Urothelium cell line (cell line): ENCODE results near the gene MOSPD2.

Source experiments
- DNase-seq: peaks from one replicate; pipeline ENCODE4 v3.0.0; 2011; ENCODE audit warnings: low spot score, mixed read lengths
- FAIRE-seq: peaks from 2 replicates; lab custom pipeline; 2011; peaks lifted over from hg19 to GRCh38; lab: Jason Lieb, UNC

The MOSPD2 gene

DNA sequence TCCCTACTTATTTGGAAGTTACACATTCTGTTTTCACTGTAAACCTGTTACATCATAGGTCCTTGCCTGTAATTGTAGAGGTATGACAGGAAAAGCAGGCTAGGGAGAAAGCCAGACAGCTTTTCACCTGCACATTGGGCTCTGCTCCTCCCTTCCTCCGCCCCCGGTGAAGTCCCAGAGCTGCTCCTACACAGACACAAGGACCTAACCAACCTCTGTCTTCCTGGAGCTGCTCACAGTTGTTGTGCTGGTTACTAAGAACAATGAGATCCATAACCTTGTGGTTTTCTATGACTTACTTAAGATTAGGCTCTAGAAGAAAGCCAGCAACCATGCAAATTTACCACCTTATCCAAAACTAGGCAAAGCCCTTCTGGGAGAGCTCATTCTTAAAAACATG lies 40.0 kb downstream of the MOSPD2 start:
- FAIRE-seq (no peak), DNase-seq (no peak)

DNA sequence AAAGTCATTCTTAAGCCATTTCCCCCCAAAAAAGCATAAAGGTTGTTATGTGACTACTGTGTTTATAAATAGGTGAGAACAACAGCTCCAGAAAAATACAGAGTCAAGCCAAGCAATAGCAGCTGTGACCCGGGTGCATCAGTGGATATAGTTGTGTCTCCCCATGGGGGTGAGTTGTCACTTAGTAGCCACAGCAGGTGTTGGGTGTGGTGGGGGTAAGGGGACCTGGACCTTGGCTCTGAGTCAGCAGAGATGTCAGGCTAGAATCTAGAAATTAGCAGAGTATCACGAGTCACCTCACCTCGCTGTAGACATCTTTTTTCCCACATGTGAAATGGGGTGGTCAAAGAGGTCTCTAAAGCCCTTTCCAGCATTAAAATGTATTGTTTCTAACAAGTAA lies 42.4 kb downstream of the MOSPD2 start:
- FAIRE-seq (no peak), DNase-seq (peak; percentile 2)

DNA sequence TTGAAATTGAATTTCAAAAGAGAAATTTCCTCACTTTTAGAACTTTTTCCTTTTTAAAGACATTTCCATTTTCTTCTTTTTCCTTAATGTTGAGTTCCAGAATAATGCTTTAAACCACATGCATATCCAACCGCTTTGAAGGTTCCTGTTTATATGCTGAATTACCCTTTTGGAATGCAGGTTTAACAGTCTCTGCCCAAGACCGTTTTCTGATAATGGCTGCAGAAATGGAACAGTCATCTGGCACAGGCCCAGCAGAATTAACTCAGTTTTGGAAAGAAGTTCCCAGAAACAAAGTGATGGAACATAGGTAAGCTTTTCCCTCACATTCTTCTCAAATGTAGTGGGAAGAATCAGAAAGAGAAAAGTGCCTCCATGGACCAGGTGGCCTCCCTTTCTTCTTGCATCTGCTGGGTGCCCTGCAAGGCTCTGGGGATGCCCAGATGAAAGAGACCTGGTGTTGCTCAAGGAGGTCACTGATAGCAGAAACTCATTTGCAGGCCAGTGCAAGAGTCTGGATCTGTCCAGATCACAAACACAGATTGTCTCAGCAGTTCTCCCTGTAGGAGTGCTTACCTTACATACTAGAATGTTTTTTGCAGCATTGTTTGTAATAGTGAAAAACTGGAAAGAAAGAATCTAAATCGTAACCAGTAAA lies 42.9 kb downstream of the MOSPD2 start:
- FAIRE-seq (no peak), DNase-seq (peak; percentile 2)

DNA sequence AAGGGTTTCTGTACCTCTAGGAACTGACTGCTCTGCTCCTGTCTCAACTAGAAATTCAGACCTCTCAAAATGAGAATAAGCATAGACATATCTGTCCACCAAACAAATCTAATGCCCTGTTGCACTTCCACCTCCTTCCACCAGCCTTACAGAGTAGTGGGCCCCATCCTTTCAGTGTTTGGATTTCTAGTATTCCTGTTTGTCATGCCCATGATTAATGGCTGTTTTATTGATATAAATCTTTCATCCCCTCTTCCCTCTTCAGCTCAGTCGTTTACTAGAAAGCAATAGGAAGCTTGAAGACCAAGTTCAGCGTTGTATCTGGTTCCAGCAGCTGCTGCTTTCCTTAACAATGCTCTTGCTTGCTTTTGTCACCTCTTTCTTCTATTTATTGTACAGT lies 46.2 kb downstream of the MOSPD2 start:
- FAIRE-seq, result no peak

DNA sequence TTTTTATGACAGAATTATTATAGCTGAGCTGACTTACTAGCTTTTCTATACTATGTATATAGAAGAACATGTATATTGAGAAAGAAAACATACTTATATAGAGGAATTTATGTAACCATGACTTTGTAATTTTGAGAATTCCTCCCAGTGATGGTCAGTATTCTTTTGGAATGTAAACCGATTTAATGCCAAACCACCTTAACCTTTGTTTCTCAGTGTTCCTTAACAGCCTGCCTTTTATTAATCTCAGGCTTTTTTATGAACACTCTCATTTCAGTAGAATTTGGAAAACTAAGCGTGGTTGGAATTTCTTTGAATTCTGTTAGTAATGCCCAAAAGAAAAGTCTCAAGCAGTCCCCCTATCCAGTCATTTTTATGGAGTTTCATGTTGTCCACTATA lies 47.0 kb downstream of the MOSPD2 start:
- FAIRE-seq, result no peak
- no peak for DNase-seq

More for the DNA sequence above, 46.2 kb downstream of the MOSPD2 start:
- DNase-seq, result no peak

DNA sequence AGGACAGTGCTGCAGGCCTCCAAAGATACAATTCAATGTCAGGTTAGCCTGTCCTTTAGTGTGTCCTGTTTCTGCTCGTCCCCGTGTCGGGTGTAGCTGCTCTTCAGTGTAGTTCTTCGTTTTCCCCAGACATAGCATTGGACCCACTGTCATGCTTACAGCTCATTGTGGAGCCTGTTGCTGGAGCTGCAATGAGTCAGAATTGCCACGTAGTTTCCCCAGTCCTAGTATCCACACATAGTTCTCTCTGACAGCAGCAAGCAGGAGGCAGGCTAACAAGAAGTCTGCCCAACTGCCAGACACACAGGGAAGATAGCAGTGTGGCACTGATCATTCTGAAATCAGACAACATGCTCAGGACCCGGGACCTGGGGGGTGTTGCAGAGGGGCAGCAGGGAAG lies 49.2 kb downstream of the MOSPD2 start:
- FAIRE-seq, result no peak
- DNase-seq, result no peak

DNA sequence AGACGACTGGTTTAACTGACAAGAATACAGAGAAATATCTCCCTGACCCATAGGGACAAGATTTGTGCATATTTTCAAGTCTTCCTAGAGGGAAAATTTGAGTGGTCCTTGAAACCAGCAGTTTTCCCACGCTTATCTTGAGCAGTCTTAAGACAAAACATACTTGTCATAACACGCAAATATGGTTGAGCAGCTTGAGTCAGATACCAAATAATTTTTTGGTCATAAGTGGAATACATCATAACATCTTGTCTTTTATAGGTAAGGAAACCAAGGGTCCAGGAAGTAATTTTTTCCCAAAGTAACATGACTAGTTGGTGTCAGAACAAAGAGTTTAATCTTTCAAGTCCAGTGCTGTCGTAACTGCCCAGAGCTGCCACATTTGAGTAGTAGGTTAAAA lies 50.5 kb downstream of the MOSPD2 start:
- FAIRE-seq, result no peak

DNA sequence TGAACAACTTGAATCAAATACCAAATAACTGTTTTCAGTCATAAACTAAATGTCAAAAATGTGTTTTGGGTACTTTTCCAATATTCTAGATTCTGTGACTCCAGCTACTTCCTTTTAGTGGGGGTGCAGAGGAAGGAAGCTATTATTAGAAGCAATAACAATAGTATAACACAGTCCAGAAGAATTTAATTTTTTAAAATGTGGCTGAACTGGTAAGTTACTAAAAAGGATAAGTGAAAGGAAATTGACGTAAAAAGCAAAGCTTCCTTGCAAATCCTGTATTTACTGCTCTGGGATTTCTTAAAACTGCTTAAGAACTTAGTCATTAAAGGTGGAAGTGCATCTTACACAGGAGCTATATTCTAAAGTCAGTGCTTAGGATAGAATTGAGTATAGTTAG lies 53.2 kb downstream of the MOSPD2 start:
- FAIRE-seq (no peak), DNase-seq (no peak)

More for the DNA sequence above, 50.5 kb downstream of the MOSPD2 start:
- no peak for DNase-seq

DNA sequence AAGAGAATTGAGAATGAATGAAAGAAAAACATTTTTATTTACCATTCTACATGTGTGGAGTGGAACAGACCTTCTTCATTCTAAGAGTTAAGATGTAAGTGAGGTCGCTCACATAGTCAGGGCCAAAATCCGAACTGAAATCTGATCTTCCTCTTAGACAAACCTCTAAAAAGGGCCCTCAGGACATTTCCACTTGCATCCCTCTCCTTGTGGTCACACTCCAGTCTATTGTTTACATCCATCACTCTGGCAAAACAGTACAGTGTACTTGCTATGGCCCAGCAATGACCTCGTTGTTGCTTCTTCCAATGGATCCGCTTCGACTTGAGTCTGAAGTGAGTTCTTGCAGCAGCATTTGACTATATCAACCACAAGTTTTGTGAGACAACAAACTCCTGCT lies 54.2 kb downstream of the MOSPD2 start:
- FAIRE-seq (no peak), DNase-seq (no peak)

DNA sequence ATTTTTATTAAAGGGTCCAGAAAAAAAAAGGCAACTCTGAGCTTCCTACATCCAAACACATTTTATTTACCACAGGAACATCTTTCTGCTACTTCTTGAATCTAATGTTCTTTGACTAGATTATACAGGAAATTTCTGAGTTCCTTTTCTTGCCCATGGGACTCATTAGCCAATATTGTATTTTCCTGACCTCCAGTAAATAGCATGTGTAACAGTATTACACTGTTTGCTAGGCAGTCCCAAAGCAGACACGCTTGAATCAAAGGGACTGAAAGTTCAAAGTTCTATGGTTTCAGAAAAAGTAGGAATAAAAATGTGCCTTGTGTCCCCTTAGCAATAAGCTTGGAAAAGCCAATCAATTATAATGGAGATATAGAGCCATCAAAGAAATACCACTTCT lies 57.4 kb downstream of the MOSPD2 start:
- DNase-seq (no peak), FAIRE-seq (no peak)

DNA sequence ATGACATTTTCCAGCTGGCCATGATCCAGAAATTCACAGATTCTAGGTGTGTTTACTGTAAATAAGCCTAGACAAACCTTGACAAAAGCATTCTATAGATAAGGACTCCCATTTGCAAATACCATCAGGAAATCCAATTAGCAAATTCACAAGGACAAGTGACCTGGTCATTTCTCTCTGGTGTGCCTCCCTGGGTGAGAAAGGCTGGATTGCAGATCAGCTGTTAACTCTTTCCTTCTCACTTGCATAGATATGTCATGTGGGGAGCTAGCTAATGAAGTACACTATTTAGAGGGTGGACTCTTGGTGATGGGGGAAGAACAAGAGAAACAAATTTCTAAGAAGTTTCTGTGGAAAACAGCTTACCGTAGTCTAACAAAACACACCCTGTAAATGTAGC lies 58.9 kb downstream of the MOSPD2 start:
- FAIRE-seq (no peak), DNase-seq (no peak)

DNA sequence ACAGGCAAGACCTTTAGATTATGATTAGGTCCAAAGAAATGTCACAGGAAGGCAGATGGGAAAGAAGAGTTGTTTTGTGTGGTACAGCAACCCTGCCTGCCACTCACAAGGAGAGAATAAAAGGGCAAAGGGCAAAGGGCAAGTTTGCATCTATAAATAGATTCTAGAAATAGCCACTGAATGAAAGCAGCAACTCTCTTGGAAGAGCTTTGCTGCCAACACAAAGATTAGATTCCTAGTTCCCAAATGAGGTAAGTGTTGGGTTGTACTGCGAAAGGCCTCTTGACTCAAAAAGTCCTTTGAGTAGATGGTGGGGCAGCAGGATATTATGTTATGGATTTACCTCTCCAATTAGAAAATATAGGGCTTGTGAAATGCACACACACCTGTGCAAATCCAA lies 61.2 kb downstream of the MOSPD2 start:
- DNase-seq (no peak), FAIRE-seq (no peak)

DNA sequence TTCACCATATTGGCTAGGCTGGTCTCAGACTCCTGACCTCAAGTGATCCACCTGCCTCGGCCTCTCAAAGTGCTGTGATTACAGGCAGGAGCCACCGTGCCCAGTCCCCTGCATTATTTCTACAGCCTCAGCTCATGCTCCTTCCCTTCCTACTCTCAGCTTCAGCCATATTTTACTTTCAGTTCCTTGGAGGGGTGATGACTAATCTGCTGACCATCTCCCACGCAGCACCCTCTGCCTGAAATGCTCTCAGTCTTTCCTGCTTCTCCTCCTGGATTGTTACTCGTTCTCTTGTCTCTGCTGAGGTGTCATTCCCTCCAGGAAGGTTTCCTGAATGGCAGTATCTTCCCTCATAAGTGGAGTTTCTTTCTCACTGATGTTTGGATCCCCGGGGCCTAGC lies 63.3 kb downstream of the MOSPD2 start:
- no peak for FAIRE-seq
- DNase-seq, result peak; percentile 37

DNA sequence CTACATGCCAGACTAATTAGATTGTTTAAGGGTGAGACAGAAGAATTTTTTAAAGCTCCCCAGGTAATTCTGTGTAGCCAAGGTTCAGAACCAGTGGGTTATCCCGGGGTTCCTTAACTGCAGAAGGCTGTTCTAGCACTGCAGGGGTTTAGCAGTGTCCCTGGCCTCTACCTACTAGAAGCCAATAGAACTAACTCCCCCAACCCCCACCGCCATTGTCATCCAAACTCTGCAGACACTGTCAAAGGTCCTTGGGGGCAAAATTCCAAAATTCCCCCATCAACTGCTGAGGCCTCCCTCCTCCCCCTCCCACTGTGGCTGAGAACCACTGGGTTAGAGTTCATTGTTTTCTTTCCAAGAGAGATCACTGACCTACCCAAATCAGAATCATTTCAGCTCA lies 66.4 kb downstream of the MOSPD2 start:
- DNase-seq, result no peak
- FAIRE-seq, result no peak

DNA sequence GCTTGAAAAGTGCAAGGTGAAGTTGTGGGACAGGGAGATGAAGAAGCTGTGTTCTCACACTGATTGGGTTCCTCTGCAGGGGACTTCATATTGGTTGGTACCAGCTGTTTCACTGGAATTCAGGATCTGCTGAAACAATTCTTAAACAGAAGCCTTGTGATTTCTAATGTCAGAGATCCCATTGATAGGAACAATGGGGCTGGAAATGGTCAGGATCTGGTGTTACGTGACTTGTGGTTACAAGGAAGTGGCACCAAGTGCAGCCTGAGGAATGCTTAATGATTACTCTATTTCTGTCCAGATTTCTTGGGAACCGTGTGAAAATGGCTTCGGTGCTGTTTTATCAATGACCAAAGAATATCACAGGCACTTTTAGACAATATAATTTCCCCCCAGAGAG lies 68.1 kb downstream of the MOSPD2 start:
- DNase-seq (no peak), FAIRE-seq (no peak)

DNA sequence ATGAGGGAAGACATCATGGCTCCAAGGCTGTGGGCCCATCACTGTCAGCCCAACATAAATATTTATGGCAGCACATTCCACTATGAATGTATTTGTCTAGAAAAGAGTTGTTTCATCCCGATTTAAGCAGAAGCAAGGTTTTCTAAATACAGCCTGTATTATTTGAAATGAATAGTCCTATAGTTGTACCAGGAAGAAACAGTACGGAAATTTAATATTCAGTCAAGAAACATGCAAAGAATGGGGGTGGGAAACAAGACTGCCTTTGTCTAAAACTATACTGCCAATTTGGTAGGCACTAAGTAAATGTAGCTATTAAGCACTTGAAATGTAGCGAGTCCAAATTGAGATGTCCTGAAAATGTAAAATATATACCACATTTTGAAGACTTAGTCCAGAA lies 69.1 kb downstream of the MOSPD2 start:
- FAIRE-seq (no peak), DNase-seq (no peak)

DNA sequence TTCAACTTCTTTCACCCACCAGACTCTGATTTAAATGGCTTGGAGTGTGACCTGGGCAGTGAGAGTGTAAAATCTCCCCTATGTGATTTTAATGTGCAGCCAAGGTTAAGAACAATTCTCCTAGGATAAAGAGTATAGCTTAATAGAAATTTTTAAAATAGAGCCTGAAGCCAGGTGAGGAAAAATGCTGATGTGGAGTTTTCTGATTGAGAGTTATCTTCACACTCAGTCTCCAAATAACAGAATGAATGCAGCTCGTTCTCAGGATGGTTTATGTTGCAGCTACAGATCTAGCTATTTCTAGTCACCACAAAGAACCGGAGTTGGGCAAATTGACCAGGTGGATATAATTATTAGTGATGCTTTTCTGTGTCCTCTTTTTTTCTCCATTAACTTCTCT lies 70.7 kb downstream of the MOSPD2 start:
- FAIRE-seq, result no peak
- no peak for DNase-seq

DNA sequence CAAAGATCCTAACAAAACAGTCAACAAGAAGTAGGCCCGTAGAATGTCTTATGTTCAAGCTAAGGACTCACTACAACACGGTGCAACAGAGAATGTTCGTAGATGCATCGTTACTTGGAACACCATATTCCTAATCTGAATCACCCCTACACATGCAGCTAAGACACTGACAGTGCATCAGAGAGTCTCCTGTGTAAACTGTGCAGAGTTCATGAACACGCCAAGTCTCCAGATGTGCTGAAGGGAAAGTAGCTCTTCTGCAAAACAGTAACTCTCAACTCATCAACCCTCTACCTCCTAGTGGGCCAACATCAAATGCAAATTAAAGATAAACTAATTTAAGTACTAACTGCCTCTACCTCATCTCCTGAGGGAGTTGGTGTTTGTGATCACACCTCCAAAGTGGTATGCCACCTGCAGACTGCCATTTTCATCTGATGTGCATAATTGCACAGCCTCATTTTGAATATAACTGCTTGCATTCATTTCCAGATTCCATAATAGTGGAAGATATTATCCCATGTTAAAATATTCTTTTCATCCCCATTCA lies 73.5 kb downstream of the MOSPD2 start:
- FAIRE-seq, result no peak
- DNase-seq, result no peak

DNA sequence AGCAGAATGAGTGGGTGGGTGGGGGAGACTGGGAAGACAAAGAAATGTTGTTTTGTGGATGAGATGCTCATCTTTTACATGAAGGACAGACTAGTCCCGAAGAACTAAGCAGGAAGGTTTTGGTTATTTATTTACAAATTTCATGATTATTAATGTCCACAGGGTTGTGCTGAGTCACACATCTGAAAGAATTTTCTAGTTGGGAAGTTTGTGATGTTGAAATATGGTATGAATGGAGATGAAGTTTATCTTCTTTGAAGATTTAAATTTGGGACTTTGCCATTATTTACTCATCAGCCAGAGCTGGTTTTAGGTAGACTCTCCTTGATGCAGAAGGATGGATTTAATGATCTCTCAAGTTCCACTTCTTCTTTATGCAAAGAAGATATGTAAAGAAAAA lies 75.5 kb downstream of the MOSPD2 start:
- FAIRE-seq (no peak), DNase-seq (no peak)

DNA sequence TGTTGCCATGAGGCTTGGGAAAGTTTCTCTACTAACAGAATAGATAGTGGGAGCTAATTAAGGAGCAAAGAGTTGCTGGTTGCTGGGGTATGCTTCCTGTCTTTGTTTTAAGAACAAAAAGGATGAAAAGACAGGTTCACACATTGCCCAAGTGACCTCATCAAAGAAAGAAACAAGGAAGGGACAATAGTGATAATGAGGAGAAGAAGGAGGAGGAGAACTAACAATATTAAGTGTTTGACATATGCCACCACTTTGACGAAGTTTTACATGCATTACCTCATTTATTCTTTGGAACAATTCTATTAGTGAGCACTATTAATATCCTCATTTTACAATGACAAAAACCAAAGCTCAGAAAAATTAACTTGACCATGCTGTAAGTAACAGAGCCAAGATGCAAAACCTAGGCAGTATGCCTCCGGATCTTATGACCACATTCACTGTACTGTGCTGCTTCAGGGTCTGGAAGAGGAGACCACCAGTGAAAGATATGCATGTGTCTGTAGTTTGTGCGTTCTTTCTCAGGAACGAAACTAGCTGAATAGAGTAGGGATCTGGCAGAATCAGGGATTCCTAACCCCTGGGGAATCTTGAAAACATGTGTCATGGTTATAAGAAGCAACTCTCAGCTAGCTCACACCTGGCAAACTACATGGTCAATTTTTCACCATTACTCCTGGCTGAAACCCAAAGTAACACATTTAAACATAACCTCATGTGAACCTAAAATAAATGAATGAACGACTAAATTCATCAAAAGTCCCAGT lies 83.8 kb downstream of the MOSPD2 start:
- FAIRE-seq (no peak), DNase-seq (no peak)

DNA sequence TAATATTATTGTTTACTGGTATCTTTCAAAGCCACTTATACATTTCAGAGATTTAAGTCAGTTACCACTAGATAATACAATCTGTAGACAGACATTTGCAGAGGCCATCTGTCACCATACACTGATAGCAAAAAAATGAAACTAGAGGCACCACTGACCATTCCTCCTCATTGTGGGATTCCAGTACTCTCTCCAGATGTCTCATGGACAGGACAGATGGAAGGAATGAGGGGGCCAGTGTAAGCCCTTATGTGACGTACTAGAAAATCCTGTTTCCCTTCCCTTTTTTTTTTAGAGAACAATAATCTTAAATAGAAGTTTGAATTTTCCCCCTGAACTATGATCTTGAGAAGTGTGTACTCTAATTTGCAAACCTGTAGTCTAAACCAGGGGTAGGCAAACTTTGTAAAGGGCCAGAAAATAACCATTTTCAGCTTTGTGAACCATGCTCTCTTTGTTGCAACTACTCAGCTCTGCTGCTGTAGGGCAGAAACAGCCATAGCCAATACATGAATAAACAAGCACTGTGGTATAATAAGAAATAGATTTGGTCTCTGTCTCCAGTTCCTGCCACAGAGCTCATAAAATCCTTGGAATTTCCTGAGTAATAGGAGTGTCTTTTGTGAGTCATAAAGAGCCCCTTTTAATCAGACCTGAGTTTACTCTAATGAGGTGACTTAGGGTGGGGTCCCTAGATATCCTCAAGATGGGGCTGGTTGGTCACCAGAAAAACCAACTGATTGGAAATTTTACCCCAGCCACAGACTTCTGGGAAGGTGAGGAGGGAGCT lies 90.4 kb downstream of the MOSPD2 start:
- FAIRE-seq (no peak), DNase-seq (peak; percentile 2)

DNA sequence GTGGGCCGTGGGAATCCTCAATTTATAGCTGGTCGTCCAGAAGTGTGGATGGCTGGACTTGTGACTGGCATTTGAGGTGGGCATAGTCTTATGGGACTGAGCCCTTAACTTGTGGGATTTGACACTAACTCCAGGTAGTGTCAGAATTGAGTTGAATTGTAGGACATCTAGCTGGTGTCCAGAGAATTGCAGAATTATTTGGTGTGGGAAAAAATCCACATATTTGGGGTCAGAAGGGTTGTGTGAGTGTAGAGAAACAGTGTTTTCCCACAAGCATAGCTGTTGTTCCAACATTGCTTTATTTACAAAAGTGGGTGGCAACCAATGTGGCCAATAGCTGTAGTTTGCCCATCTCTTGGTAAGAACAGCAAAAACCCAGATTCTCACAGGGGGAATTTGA lies 91.3 kb downstream of the MOSPD2 start:
- DNase-seq (no peak), FAIRE-seq (no peak)
